Naive thymus-derived CD4-positive, alpha-beta T cell (primary cell): ENCODE results near the gene SLC9A1. TPM values are rescaled to one million over a fixed set of nuclear protein-coding genes. Genes with fewer than 3 reads are reported as not detected.
A peak's percentile ranks its signal among the peaks of the same experiment; 100 is the strongest.
"Not testable (repeated sequence)": the region's sequence is repeated elsewhere in the genome, so short reads cannot be mapped to it uniquely, and the experiment has no call there.

Source experiments
- ATAC-seq: fragments of 150-1000 bp; cut with Tn5 transposase; 2 replicates; pipeline ENCODE4 v1.10.0; 2021; ENCODE audit warnings: mild to moderate bottlenecking, moderate library complexity
- CTCF ChIA-PET: fragments of 350-600 bp; sonication (Branson Sonifier 250); formaldehyde crosslinking; loops from one replicate; lab custom pipeline; 2021; ENCODE audit warnings: antibody characterized with exemption; lab: Charles Lee
- POLR2A ChIA-PET: fragments of 350-600 bp; sonication (Branson Sonifier 250); formaldehyde crosslinking; loops from one replicate; lab custom pipeline; 2021; ENCODE audit warnings: antibody characterized with exemption, inconsistent platforms; lab: Charles Lee
- DNase-seq, 9 donors: peaks; one replicate each; pipeline versions ENCODE4 v3.0.0 to v3.0.0-alpha.2; 2020 to 2022; ENCODE audit warnings: mixed read lengths in 1 of 9
- H3K27ac ChIP-seq: one replicate; pipeline ENCODE4 v1.7.0; 2013; ENCODE audit warnings: mild to moderate bottlenecking, low read depth, low read length, moderate library complexity
- H3K27me3 ChIP-seq, 2 donors: one replicate each; pipeline ENCODE4 v1.7.0; 2013; ENCODE audit warnings: low read length in 2 of 2, mild to moderate bottlenecking in 2 of 2, moderate library complexity in 2 of 2; ENCODE audit not compliant: control insufficient read depth in 2 of 2, insufficient read depth in 2 of 2
- H3K36me3 ChIP-seq, 3 experiments: 1 replicate in 2 of 3; 2 replicates in 1 of 3; pipeline ENCODE4 v1.7.0; 2013; ENCODE audit warnings: low read length in 3 of 3, mild to moderate bottlenecking in 3 of 3, moderate library complexity in 1 of 3; ENCODE audit not compliant: insufficient read depth in 3 of 3, control insufficient read depth in 2 of 3
- H3K4me1 ChIP-seq, 2 donors: one replicate each; pipeline ENCODE4 v1.7.0; 2013; ENCODE audit warnings: low read length in 2 of 2, mild to moderate bottlenecking in 2 of 2, moderate library complexity in 1 of 2; ENCODE audit not compliant: control insufficient read depth in 2 of 2, insufficient read depth in 2 of 2
- H3K4me3 ChIP-seq: 2 replicates; pipeline ENCODE4 v1.7.0; 2013; ENCODE audit warnings: mild to moderate bottlenecking, low read length
- H3K9me3 ChIP-seq, 3 experiments: 1 replicate in 2 of 3; 2 replicates in 1 of 3; pipeline ENCODE4 v1.7.0; 2013; ENCODE audit warnings: low read length in 3 of 3; ENCODE audit not compliant: control insufficient read depth in 2 of 3
- H3K27ac Mint-ChIP-seq, 9 donors: one replicate each; pipeline ENCODE4 v1.8.0; 2020 to 2022; ENCODE audit warnings: mixed read lengths in 9 of 9, mild to moderate bottlenecking in 8 of 9, moderate library complexity in 5 of 9, inconsistent platforms in 2 of 9
- H3K27me3 Mint-ChIP-seq, 5 donors: one replicate each; pipeline ENCODE4 v1.8.0; 2021 to 2022; ENCODE audit warnings: mixed read lengths in 5 of 5, mild to moderate bottlenecking in 1 of 5
- H3K36me3 Mint-ChIP-seq, 5 donors: one replicate each; pipeline ENCODE4 v1.8.0; 2020 to 2022; ENCODE audit warnings: mixed read lengths in 5 of 5, mild to moderate bottlenecking in 3 of 5, inconsistent platforms in 1 of 5
- H3K4me1 Mint-ChIP-seq, 7 donors: one replicate each; pipeline ENCODE4 v1.8.0; 2020 to 2022; ENCODE audit warnings: mixed read lengths in 7 of 7, mild to moderate bottlenecking in 3 of 7, inconsistent platforms in 1 of 7
- H3K4me3 Mint-ChIP-seq, 10 donors: one replicate each; pipeline ENCODE4 v1.8.0; 2020 to 2022; ENCODE audit warnings: mild to moderate bottlenecking in 10 of 10, mixed read lengths in 10 of 10, moderate library complexity in 6 of 10, inconsistent platforms in 2 of 10
- H3K9me3 Mint-ChIP-seq, 11 donors: one replicate each; pipeline ENCODE4 v1.8.0; 2020 to 2022; ENCODE audit warnings: mixed read lengths in 11 of 11, mild to moderate bottlenecking in 4 of 11, inconsistent platforms in 1 of 11, moderate library complexity in 1 of 11
- intact Hi-C, 2 donors: fragments of 100-400 bp; cut with micrococcal nuclease; formaldehyde crosslinking; loops; one replicate each; pipeline ENCODE4 v1.15.1; 2023
- polyA plus RNA-seq, 2 donors: library from polyadenylated mRNA; unstranded; fragments of 300-500 nt; fragmentation: Illumina TruSeq; gene quantifications; one replicate each; pipeline ENCODE4 v1.2.3, GENCODE V29; 2021
- total RNA-seq, 6 experiments: library from RNA in 5 of 6; stranded (reverse) in 5 of 6; gene quantifications; 1 replicate in 5 of 6; 2 replicates in 1 of 6; pipeline ENCODE4 v1.2.3 and lab custom pipeline; 2021 to 2026

SLC9A1 gene
- total RNA-seq (10 to 100 TPM; 13.2 to 25.7 (median 21.1) TPM), polyA plus RNA-seq (10 to 100 TPM in 1 of 2 donors, 1 to 10 TPM in 1; 7.1 to 18.2 TPM), total RNA-seq (lab: John Stamatoyannopoulos, UW) (48.6 reads per million, percentile 70 among the genes with 10 or more reads in this experiment)

DNA sequence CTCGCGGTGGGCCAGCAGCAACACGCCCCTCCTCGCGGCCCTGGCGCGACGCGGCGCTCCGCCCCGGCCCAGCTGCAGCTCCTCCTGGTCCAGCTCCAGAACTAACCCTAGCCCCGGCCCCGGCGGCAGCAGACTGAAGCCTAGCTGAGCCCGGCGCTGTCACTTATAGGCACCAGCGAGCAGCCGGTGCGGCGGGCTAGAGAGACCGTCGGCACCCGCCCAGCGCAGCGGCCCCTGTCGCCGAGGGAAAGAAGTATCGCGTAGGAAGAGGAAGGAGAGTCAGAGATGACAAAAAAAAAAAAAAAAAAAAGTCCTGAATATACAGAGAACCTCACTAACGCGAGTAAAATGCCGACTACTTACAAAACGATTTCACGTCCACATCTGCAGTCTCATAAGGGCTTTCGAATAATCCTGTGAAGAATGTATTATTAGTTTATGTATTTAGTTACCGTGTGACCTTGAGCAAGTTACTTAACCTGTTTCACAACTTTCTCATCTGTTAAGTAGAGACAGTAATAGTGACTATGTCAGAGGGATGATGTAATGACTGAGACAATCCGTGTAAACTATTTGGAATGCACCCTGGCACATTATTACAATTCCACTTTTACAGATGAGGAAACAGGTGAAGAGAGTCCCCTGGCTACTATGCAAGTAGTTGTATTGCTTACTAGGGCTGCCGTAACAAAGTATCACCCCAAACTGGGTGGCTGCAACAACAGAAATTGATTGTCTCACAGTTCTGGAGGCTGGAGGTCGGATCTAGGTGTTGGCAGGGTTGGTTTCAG lies at the start of gene SLC9A1:
Gene SLC9A1, minus strand, starts transcription at position 135 of the 791 bp plus-strand sequence. CDS start 791 bp downstream, outside the sequence.
- Histone ChIP-seq H3K36me3 (no peaks in the 10 kb centered on the region), H3K4me1 (peaks cover 29 to 36% of the 10 kb centered on the region in 2 donors), H3K9me3 (no peaks in the 10 kb centered on the region), H3K27ac (peak within 1 kb of the TSS; percentile 90), H3K27me3 (no peaks in the 10 kb centered on the region), H3K4me3 (peak within 1 kb of the TSS; percentile 40)
- Mint-ChIP-seq H3K4me3 (peak within 1 kb of the TSS; percentile 82 to 97 (median 90)), H3K36me3 (no peaks in the 10 kb centered on the region), H3K27me3 (no peaks in the 10 kb centered on the region), H3K4me1 (peaks cover 38 to 52% (median 49%) of the 10 kb centered on the region in 7 donors), H3K27ac (peak within 1 kb of the TSS; percentile 96 to 100 (median 99)), H3K9me3 (peaks cover 0 to 4% (median 0%) of the 10 kb centered on the region in 11 donors)
- CTCF ChIA-PET, result interaction anchor here (0.7 to 2.5 kb wide), 9 partner anchors 9 to 168 kb away, joined by 3 to 18 read pairs (median 8); no protein-coding TSS in a partner anchor
- intact Hi-C loops, result loop anchor here (1.0 to 2.0 kb wide), 7 partner anchors 18 to 290 kb away; partner anchors contain the start of genes WDTC1 (in 2 of the 2) and TMEM222 (in 1 of the 2)
- peak; percentile 98 for ATAC-seq
- POLR2A ChIA-PET, result interaction anchor here (0.6 to 9.2 kb wide), 10 partner anchors 11 to 281 kb away, joined by 3 to 202 read pairs (median 4); partner anchors contain the start of gene WDTC1
- peak; percentile 90 to 96 (median 94) for DNase-seq

DNA sequence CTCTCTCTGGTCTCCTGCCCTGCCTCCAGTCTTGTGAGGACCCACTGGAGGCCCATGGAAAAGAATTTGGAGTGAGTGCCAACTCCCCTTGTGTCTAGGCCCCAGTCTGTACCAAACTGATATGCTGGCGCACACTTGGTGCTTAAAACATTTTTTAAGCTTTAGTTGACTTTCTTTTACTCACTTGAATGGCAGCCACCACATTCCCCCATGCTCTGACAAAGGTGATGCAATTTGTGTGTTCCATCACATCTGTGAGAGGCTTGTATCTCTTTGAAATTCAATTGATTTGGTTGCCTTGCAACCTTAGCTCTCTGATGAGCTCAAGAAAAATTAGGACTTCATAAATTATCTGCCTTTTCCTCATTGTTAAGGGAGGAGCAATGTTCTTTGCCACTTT lies 49.0 kb upstream of the SLC9A1 start:
- ChIA-PET CTCF (interaction anchor here (1.6 to 2.2 kb wide), 2 partner anchors 45 to 92 kb away, joined by 4 to 8 read pairs; no protein-coding TSS in a partner anchor), POLR2A (no interaction called here)
- no peaks in the 10 kb centered on the region for H3K36me3 ChIP-seq
- no peak for DNase-seq
- Mint-ChIP-seq H3K27me3 (peaks cover 0 to 5% (median 0%) of the 10 kb centered on the region in 5 donors), H3K9me3 (no peaks in the 10 kb centered on the region), H3K36me3 (no peaks in the 10 kb centered on the region), H3K4me3 (no peak overlapping the region), H3K27ac (no peak overlapping the region), H3K4me1 (no peaks in the 10 kb centered on the region)
- no peak overlapping the region for H3K4me3 ChIP-seq
- intact Hi-C loops, result no loop called here
- H3K4me1 ChIP-seq, result no peaks in the 10 kb centered on the region
- ATAC-seq, result no peak
- H3K27me3 ChIP-seq, result no peaks in the 10 kb centered on the region
- no peaks in the 10 kb centered on the region for H3K9me3 ChIP-seq
- H3K27ac ChIP-seq, result no peak overlapping the region

DNA sequence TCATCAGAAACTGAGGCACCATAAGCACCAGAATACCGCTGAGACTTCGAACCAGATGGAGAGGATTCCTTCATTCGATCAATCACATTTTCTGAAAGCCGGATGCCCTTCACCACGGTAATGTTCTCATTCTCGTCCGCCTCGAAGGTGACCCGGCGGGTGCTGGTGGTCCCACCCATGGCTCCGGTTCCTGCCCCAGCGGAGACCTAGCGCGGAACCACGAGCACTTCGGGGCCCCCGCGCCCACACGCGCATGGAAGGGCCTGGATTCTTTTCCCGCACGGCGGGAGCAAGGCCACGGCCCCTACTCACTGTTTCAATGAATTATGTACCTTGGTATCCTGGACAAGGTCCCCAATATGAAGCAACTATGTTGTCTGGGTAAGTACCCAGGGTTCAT lies 46.4 kb upstream of the SLC9A1 start:
- no peaks in the 10 kb centered on the region for H3K36me3 ChIP-seq
- POLR2A ChIA-PET, result interaction anchor here (0.7 to 0.8 kb wide), 2 partner anchors 31 to 1379 kb away, joined by 3 to 5 read pairs; no protein-coding TSS in a partner anchor
- H3K36me3 Mint-ChIP-seq, result no peaks in the 10 kb centered on the region
- H3K4me1 ChIP-seq, result no peaks in the 10 kb centered on the region
- H3K4me3 Mint-ChIP-seq, result no peak overlapping the region
- CTCF ChIA-PET, result no interaction called here
- no peaks in the 10 kb centered on the region for H3K27me3 ChIP-seq
- H3K4me1 Mint-ChIP-seq, result peaks cover 0 to 7% (median 6%) of the 10 kb centered on the region in 7 donors
- no peak for DNase-seq
- ATAC-seq, result no peak
- H3K9me3 ChIP-seq, result no peaks in the 10 kb centered on the region
- peaks cover 0 to 3% (median 0%) of the 10 kb centered on the region in 5 donors for H3K27me3 Mint-ChIP-seq
- H3K27ac Mint-ChIP-seq, result no peak overlapping the region
- H3K4me3 ChIP-seq, result no peak overlapping the region
- no peaks in the 10 kb centered on the region for H3K9me3 Mint-ChIP-seq
- H3K27ac ChIP-seq, result no peak overlapping the region
- intact Hi-C loops, result no loop called here

DNA sequence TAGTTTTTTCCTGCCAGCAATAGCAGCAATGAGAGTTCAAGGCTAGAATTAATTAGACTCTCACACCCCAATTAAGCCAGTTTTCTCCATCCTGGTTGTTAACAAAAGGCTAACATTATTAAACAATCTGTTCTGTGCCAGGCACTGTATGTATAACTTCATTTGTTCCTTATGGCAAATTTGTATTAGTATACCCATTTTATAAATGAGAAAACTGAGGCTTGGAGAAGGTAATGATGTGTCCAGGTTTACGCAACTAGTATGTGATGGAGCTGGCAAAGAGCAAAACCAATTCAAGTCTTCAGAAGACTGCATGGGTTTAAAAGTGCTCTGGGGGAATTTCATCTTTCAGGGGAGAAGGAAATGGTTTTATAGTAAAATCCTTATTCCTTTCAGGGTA lies 38.3 kb upstream of the SLC9A1 start:
- Histone ChIP-seq H3K4me1 (no peaks in the 10 kb centered on the region), H3K9me3 (no peaks in the 10 kb centered on the region), H3K27me3 (no peaks in the 10 kb centered on the region), H3K4me3 (no peak overlapping the region), H3K27ac (no peak overlapping the region), H3K36me3 (no peaks in the 10 kb centered on the region)
- ChIA-PET POLR2A (no interaction called here), CTCF (no interaction called here)
- intact Hi-C loops, result no loop called here
- H3K9me3 Mint-ChIP-seq, result no peaks in the 10 kb centered on the region
- DNase-seq (no peak), ATAC-seq (no peak)
- no peaks in the 10 kb centered on the region for H3K36me3 Mint-ChIP-seq
- peaks cover 0 to 12% (median 0%) of the 10 kb centered on the region in 5 donors for H3K27me3 Mint-ChIP-seq
- no peak overlapping the region for H3K4me3 Mint-ChIP-seq
- no peak overlapping the region for H3K27ac Mint-ChIP-seq
- H3K4me1 Mint-ChIP-seq, result peaks cover 0 to 7% (median 6%) of the 10 kb centered on the region in 7 donors

DNA sequence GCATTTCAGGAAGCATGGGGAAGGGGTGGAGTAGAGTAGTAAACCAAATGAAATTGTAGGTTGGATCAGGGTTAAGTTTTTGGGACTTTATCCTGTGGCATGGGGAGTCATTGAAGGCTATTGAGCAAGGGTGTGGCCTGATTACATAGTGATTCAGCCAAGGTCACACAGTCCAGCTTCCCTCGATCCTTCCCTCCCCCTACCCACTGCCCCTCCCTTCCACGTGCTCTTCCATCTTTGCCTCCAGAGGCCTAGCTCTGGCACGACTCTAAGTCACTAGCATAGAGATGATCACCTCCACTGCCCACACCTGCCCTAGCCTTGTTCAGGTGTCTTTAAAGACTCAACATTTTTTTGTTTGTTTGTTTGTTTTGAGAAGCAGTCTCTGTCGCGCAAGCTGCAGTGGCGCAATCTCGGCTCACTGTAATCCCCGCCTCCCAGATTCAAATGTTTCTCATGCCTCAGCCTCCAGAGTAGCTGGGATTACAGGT lies 37.2 kb upstream of the SLC9A1 start:
- no peaks in the 10 kb centered on the region for H3K4me1 Mint-ChIP-seq
- no peaks in the 10 kb centered on the region for H3K9me3 ChIP-seq
- ATAC-seq (peak; percentile 61), DNase-seq (no peak)
- ChIA-PET CTCF (no interaction called here), POLR2A (no interaction called here)
- H3K36me3 ChIP-seq, result no peaks in the 10 kb centered on the region
- peak overlapping the region in 1 of 10 donors; percentile 29 for H3K4me3 Mint-ChIP-seq
- H3K36me3 Mint-ChIP-seq, result no peaks in the 10 kb centered on the region
- peaks cover 0 to 9% (median 0%) of the 10 kb centered on the region in 5 donors for H3K27me3 Mint-ChIP-seq
- no peaks in the 10 kb centered on the region for H3K9me3 Mint-ChIP-seq
- H3K27ac Mint-ChIP-seq, result no peak overlapping the region
- intact Hi-C loops, result no loop called here
- no peak overlapping the region for H3K4me3 ChIP-seq
- H3K27ac ChIP-seq, result no peak overlapping the region
- no peaks in the 10 kb centered on the region for H3K4me1 ChIP-seq
- no peaks in the 10 kb centered on the region for H3K27me3 ChIP-seq

DNA sequence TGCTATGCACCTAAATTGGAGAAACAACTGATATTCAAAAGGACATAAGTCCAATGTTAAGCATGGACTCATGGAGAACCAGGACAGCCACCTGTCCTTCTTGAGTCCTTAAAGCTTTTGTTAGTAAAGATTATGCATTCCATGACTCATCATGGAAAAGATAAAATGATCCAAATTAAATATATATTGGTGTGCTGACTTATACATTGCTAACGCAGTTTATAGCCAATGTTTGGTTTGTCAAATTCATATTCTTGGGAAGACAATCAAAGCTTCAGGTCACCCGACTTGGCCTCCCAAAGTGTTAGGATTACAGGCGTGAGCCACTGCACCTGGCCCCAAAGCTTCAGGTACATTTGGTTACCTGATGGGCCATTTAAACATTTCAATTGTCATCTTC lies 29.7 kb upstream of the SLC9A1 start:
- POLR2A ChIA-PET, H3K27ac Mint-ChIP-seq, H3K4me1 ChIP-seq, H3K36me3 ChIP-seq, H3K9me3 ChIP-seq, H3K27ac ChIP-seq, H3K27me3 ChIP-seq, intact Hi-C loops, H3K27me3 Mint-ChIP-seq, H3K4me3 Mint-ChIP-seq, DNase-seq, H3K4me3 ChIP-seq, ATAC-seq, H3K4me1 Mint-ChIP-seq, H3K36me3 Mint-ChIP-seq: not testable (repeated sequence)
- H3K9me3 Mint-ChIP-seq, result peaks cover 0 to 16% (median 3%) of the 10 kb centered on the region in 11 donors
- CTCF ChIA-PET, result interaction anchor here (1.1 kb wide), 1 partner anchor 138 kb away, joined by 4 read pairs; no protein-coding TSS in a partner anchor
